Common myeloid progenitor, CD34-positive (primary cell): Measurements from ENCODE around the gene TAF1C. TPM values are rescaled to one million over a fixed set of nuclear protein-coding genes. Genes with fewer than 3 reads are reported as not detected.

Experiments used
- CTCF ChIA-PET: fragments of 350-600 bp; sonication (Branson Sonifier 250); formaldehyde crosslinking; loops from one replicate; lab custom pipeline; 2021; ENCODE audit warnings: antibody characterized with exemption; lab: Charles Lee
- POLR2A ChIA-PET: fragments of 350-600 bp; sonication (Branson Sonifier 250); formaldehyde crosslinking; loops from one replicate; lab custom pipeline; 2021; ENCODE audit warnings: antibody characterized with exemption; lab: Charles Lee
- DNase-seq, 3 donors: peaks; one replicate each; pipeline versions ENCODE4 v3.0.0 to v3.0.0-alpha.2; 2013
- H3K27ac ChIP-seq, 2 experiments: 1 replicate in 1 of 2; 2 replicates in 1 of 2; pipeline ENCODE4 v1.7.0; 2013; ENCODE audit warnings: inconsistent platforms in 2 of 2, low read length in 2 of 2, mild to moderate bottlenecking in 2 of 2, low read depth in 1 of 2, moderate library complexity in 1 of 2; ENCODE audit not compliant: severe bottlenecking in 2 of 2, insufficient read depth in 1 of 2, poor library complexity in 1 of 2
- H3K27me3 ChIP-seq, 5 experiments: replicated peaks in 2 of 5; 1 replicate in 3 of 5; 2 replicates in 2 of 5; pipeline versions ENCODE4 v1.6.1 to v1.7.0; 2013; ENCODE audit warnings: low read length in 4 of 5, mild to moderate bottlenecking in 2 of 5, moderate library complexity in 2 of 5, inconsistent platforms in 1 of 5; ENCODE audit not compliant: insufficient read depth in 5 of 5, control insufficient read depth in 4 of 5
- H3K36me3 ChIP-seq, 4 experiments: 1 replicate in 2 of 4; 2 replicates in 2 of 4; pipeline versions ENCODE4 v1.6.1 to v1.7.0; 2013; ENCODE audit warnings: low read length in 3 of 4, control low read depth in 1 of 4, mild to moderate bottlenecking in 1 of 4; ENCODE audit not compliant: control insufficient read depth in 4 of 4, insufficient read depth in 4 of 4
- H3K4me1 ChIP-seq, 4 experiments: 1 replicate in 3 of 4; 2 replicates in 1 of 4; pipeline versions ENCODE4 v1.6.1 to v1.7.1; 2013; ENCODE audit warnings: low read length in 3 of 4, mild to moderate bottlenecking in 3 of 4, control low read depth in 1 of 4, inconsistent platforms in 1 of 4, moderate library complexity in 1 of 4; ENCODE audit not compliant: control insufficient read depth in 4 of 4, insufficient read depth in 4 of 4; ENCODE audit errors: control extremely low read depth in 1 of 4
- H3K4me3 ChIP-seq, 7 experiments: 1 replicate in 4 of 7; 2 replicates in 3 of 7; pipeline versions ENCODE4 v1.5.1 to v1.7.0; 2013; ENCODE audit warnings: mild to moderate bottlenecking in 7 of 7, low read length in 6 of 7, moderate library complexity in 6 of 7, inconsistent platforms in 2 of 7, low read depth in 2 of 7, control low read depth in 1 of 7; ENCODE audit not compliant: insufficient read depth in 4 of 7, control insufficient read depth in 1 of 7; ENCODE audit errors: extremely low read depth in 1 of 7
- H3K9me3 ChIP-seq, 5 experiments: 1 replicate in 4 of 5; 2 replicates in 1 of 5; pipeline versions ENCODE4 v1.6.1 to v1.7.1; 2013; ENCODE audit warnings: low read length in 4 of 5, mild to moderate bottlenecking in 2 of 5, inconsistent platforms in 1 of 5, low read depth in 1 of 5, moderate library complexity in 1 of 5; ENCODE audit not compliant: control insufficient read depth in 4 of 5, insufficient read depth in 2 of 5; ENCODE audit errors: control extremely low read depth in 1 of 5
- WGBS: methylation state at CpG from one replicate; pipeline ENCODE4 v1.1.5; 2013; ENCODE audit not compliant: insufficient coverage; 5-methylcytosine and 5-hydroxymethylcytosine counted together
- polyA plus RNA-seq: library from polyadenylated mRNA; unstranded; fragments of 120-200 nt; gene quantifications from one replicate; pipeline ENCODE4 v1.2.1, GENCODE V29; 2013

TAF1C gene, protein sequence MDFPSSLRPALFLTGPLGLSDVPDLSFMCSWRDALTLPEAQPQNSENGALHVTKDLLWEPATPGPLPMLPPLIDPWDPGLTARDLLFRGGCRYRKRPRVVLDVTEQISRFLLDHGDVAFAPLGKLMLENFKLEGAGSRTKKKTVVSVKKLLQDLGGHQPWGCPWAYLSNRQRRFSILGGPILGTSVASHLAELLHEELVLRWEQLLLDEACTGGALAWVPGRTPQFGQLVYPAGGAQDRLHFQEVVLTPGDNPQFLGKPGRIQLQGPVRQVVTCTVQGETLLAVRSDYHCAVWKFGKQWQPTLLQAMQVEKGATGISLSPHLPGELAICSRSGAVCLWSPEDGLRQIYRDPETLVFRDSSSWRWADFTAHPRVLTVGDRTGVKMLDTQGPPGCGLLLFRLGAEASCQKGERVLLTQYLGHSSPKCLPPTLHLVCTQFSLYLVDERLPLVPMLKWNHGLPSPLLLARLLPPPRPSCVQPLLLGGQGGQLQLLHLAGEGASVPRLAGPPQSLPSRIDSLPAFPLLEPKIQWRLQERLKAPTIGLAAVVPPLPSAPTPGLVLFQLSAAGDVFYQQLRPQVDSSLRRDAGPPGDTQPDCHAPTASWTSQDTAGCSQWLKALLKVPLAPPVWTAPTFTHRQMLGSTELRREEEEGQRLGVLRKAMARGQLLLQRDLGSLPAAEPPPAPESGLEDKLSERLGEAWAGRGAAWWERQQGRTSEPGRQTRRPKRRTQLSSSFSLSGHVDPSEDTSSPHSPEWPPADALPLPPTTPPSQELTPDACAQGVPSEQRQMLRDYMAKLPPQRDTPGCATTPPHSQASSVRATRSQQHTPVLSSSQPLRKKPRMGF
- polyA plus RNA-seq = 28.6 TPM

DNA sequence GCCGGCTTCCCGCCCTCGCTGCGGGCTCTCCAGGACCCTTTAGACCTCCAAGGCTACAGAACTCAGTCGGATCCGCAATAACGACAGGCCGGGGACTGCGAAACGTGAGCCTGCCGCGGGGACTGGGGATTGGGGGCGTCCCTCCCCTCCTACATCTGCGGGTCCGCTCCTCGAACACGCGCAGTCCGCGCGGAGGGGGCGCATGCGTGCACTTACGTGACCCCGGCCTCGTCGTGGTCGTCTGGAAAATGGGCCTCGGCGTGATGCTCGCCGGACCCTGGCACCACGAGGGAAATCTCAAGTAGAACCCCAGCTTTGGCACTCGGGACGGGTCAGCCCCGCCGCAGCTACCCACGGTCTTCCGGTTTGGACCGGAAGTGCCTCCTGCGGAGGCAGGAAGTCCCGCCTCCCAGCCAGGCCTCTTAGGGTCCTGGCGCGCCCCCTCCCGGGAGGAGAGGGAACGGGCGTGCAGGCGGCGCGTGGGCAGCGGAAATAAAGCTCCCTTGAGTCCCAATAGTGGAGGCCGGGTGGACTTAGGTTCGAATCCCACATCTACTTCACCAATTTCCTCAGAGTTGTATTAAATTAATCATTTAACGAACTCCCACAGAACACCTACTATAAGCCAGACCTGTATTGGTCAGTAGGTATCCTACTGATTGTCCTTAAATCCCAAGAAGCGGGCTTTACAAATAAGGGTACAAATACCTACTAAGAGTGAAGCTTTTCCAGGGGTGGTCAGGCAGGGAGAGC, at the start of gene TAF1C:
TSS of gene TAF1C (minus strand) at position 373 of the 753 bp plus-strand sequence. CDS start 2,069 bp downstream, outside the sequence.
- Histone ChIP-seq H3K9me3 (no peaks in the 10 kb centered on the region), H3K27ac (peak within 1 kb of the TSS; percentile 64 to 80), H3K27me3 (no peaks in the 10 kb centered on the region), H3K36me3 (peaks cover 9 to 34% (median 25%) of the 10 kb centered on the region in 4 experiments), H3K4me3 (peak within 1 kb of the TSS; percentile 66 to 98 (median 92)), H3K4me1 (peaks cover 0 to 10% (median 8%) of the 10 kb centered on the region in 4 experiments)
- POLR2A ChIA-PET = no interaction called here
- CTCF ChIA-PET = interaction anchor here (0.8 to 1.7 kb wide), 16 partner anchors 8 to 121 kb away, joined by 3 to 7 read pairs (median 4); partner anchors contain the start of gene MBTPS1
- 3% methylated on average over 40 of the region's 55 CpGs for WGBS
- peak; percentile 92 to 95 (median 93) for DNase-seq

DNA sequence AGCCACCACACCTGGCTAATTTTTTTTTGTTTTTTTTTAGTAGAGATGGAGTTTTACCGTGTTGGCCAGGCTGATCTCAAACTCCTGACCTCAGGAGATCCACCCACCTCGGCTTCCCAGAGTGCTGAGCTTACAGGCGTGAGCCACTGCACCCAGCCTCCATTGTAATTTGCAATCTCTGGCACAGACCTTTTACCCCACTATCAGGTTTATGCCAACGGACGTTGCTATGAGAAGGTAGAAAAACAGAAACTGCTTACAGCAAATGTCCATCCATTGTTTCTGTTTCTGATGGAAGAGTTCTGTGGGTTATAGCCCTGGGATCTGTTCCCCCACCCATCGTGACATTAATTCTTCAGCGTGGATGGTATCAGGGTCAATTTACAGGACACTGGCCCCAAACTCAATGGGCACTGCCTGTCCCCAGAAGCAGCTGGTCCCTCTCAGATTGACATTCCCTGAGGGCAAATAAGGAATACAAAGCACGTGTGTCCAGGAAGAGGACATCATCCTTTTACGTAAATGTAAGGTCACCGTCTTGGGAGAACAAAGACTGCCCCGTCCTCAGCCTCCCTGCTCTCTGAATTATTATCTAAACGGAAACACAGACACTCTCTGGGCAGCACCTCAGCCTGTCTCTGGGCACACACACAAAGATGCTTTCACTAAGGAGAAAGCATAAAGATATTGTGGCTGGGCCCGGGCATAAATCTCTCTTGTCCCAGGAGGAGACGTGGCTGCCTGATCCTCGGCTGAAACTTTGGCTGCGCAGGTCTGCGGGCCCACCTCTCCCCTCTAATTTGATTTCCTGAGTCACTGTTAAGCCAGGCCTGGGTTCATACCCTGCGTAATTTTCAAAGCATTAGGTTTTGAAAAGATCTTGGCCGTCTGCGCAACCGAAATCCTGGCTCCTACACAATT, 47.7 kb upstream of the TAF1C start:
- ChIA-PET POLR2A (no interaction called here), CTCF (no interaction called here)
- no peak overlapping the region for H3K27ac ChIP-seq
- 83% methylated on average over 11 of the region's 21 CpGs for WGBS
- no peaks in the 10 kb centered on the region for H3K4me1 ChIP-seq
- no peak overlapping the region for H3K4me3 ChIP-seq
- H3K27me3 ChIP-seq = peaks cover 0 to 42% (median 5%) of the 10 kb centered on the region in 5 experiments
- no peaks in the 10 kb centered on the region for H3K36me3 ChIP-seq
- no peak for DNase-seq
- H3K9me3 ChIP-seq = no peaks in the 10 kb centered on the region

DNA sequence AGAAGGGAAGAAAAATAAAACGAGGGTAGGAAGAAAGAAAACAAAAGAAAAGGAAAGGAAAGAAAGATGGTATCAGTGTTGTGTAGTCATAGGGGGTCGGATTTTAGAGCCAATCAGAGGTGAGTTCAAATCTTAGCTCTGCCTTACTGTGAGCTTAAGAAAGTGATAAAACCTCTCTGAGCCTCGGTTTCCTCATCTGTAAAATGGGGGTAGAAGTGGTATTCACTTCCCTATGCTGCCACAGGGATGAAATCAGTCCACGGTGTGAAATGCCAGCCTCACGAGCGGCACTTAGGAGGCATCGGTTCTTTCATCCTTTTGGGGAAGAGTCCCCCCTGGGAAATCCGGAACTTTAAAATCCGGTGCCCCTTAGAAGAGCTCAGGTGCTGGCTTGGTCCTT, 46.9 kb upstream of the TAF1C start:
- DNase-seq = no peak
- Histone ChIP-seq H3K27ac (no peak overlapping the region), H3K27me3 (peaks cover 0 to 34% (median 5%) of the 10 kb centered on the region in 5 experiments), H3K9me3 (no peaks in the 10 kb centered on the region), H3K36me3 (no peaks in the 10 kb centered on the region), H3K4me1 (no peaks in the 10 kb centered on the region), H3K4me3 (no peak overlapping the region)
- POLR2A ChIA-PET = no interaction called here
- 79% methylated on average over 9 of the region's 9 CpGs for WGBS
- CTCF ChIA-PET = no interaction called here

DNA sequence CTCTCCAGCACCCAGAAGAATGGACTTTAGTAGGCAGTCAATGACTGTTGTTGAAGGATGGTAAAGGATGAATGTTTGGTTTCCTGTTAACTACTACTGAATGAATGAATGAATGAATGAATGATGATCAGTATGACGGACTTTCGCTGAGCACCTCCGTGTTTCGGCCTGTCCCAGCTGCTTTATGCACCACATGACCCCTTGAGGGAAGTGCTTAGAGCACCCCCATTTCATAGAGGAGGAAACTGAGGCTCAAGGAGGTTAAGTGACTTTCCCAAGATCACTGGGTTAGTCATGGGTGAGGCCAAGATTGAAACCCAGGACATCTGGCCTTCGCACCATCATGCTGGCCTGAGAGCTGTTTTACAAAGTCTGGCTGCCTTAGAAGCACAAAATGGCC, 46.1 kb upstream of the TAF1C start:
- ChIA-PET CTCF (no interaction called here), POLR2A (no interaction called here)
- no peaks in the 10 kb centered on the region for H3K36me3 ChIP-seq
- peaks cover 0 to 32% (median 5%) of the 10 kb centered on the region in 5 experiments for H3K27me3 ChIP-seq
- DNase-seq = no peak
- no peak overlapping the region for H3K27ac ChIP-seq
- peaks cover 0 to 4% (median 3%) of the 10 kb centered on the region in 4 experiments for H3K4me1 ChIP-seq
- no peak overlapping the region for H3K4me3 ChIP-seq
- 91% methylated on average over 1 of the region's 5 CpGs for WGBS
- H3K9me3 ChIP-seq = no peaks in the 10 kb centered on the region

DNA sequence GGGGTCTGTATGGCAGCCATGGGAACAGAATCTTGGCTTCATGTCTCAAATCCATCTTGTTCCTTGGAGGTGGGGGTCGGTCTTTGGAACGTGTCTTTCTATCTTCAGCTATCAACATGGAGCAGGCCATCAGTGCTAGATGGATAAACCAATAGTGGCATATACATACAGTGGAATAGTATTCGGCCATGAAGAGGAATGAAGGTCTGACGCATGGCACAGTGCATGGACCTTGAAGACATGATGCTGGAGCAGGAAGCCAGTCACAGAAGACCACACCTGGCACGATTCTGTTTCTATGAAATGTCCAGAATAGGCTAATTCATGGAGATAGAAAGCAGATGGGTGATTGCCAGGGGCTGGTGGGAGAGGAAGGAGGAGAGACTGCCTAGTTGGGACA, 45.2 kb upstream of the TAF1C start:
- Histone ChIP-seq H3K27me3 (peaks cover 0 to 32% (median 5%) of the 10 kb centered on the region in 5 experiments), H3K4me3 (no peak overlapping the region), H3K9me3 (no peaks in the 10 kb centered on the region), H3K36me3 (no peaks in the 10 kb centered on the region), H3K27ac (no peak overlapping the region), H3K4me1 (peaks cover 0 to 9% (median 7%) of the 10 kb centered on the region in 4 experiments)
- 97% methylated on average over 3 of the region's 5 CpGs for WGBS
- CTCF ChIA-PET = no interaction called here
- no peak for DNase-seq
- POLR2A ChIA-PET = no interaction called here

DNA sequence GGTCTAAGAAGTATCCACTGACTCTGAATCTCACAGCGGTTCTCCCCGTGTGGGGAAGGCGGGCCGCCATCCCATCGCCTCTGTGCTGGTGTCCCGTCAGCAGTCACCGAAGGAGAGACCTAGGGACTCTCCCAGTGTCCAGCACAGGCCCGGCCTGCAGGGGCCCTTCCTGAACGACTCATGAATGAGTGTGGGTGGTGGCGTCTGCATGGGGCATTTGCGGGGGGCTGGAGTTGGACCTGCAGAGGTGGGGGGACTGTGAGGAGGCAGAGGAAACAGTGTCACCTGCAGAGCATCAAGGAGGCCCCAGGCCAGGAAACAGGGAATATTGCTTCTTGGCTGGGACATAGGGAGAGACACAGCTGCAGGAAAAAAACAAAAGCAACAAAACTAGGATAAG, 42.6 kb upstream of the TAF1C start:
- POLR2A ChIA-PET = no interaction called here
- Histone ChIP-seq H3K4me3 (no peak overlapping the region), H3K36me3 (no peaks in the 10 kb centered on the region), H3K27me3 (peaks cover 0 to 20% (median 7%) of the 10 kb centered on the region in 5 experiments), H3K4me1 (peaks cover 0 to 9% (median 7%) of the 10 kb centered on the region in 4 experiments), H3K9me3 (no peaks in the 10 kb centered on the region), H3K27ac (no peak overlapping the region)
- CTCF ChIA-PET = interaction anchor here (0.9 kb wide), 1 partner anchor 8 kb away, joined by 4 read pairs; no protein-coding TSS in a partner anchor
- no peak for DNase-seq
- WGBS = 98% methylated on average over 10 of the region's 11 CpGs
